CD8-positive, alpha-beta memory T cell (primary cell): ENCODE measurements around the gene ANKRD39. TPM values are rescaled to one million over a fixed set of nuclear protein-coding genes. Genes with fewer than 3 reads are reported as not detected.

Experiments
- CTCF ChIA-PET: fragments of 350-600 bp; sonication (Branson Sonifier 250); formaldehyde crosslinking; loops from one replicate; lab custom pipeline; 2021; ENCODE audit warnings: antibody characterized with exemption; lab: Charles Lee
- POLR2A ChIA-PET: fragments of 350-600 bp; sonication (Branson Sonifier 250); formaldehyde crosslinking; loops from one replicate; lab custom pipeline; 2021; ENCODE audit warnings: antibody characterized with exemption; lab: Charles Lee
- DNase-seq, 5 donors: peaks; one replicate each; pipeline versions ENCODE4 v3.0.0 to v3.0.0-alpha.2; 2020 to 2022; ENCODE audit warnings: mixed read lengths in 1 of 5
- H3K27ac ChIP-seq: one replicate; pipeline ENCODE4 v1.7.0; 2013; ENCODE audit warnings: low read depth, mild to moderate bottlenecking, low read length, moderate library complexity
- H3K27me3 ChIP-seq: 2 replicates; pipeline ENCODE4 v1.7.0; 2013; ENCODE audit warnings: low read length, mild to moderate bottlenecking; ENCODE audit not compliant: insufficient read depth, poor library complexity, severe bottlenecking
- H3K36me3 ChIP-seq: 2 replicates; pipeline ENCODE4 v1.7.0; 2013; ENCODE audit warnings: mild to moderate bottlenecking, low read length, moderate library complexity; ENCODE audit not compliant: insufficient read depth
- H3K4me1 ChIP-seq: 2 replicates; pipeline ENCODE4 v1.7.0; 2013; ENCODE audit warnings: mild to moderate bottlenecking, low read length, moderate library complexity; ENCODE audit not compliant: insufficient read depth
- H3K4me3 ChIP-seq: 2 replicates; pipeline ENCODE4 v1.7.0; 2013; ENCODE audit warnings: mild to moderate bottlenecking, low read length
- H3K9me3 ChIP-seq: 2 replicates; pipeline ENCODE4 v1.7.0; 2013; ENCODE audit warnings: mild to moderate bottlenecking, low read length
- H3K27ac Mint-ChIP-seq, 8 donors: one replicate each; pipeline ENCODE4 v1.8.0; 2020 to 2021; ENCODE audit warnings: mixed read lengths in 8 of 8, mild to moderate bottlenecking in 6 of 8, inconsistent platforms in 3 of 8, moderate library complexity in 3 of 8
- H3K27me3 Mint-ChIP-seq, 2 donors: one replicate each; pipeline ENCODE4 v1.8.0; 2020 to 2021; ENCODE audit warnings: mixed read lengths in 2 of 2, mild to moderate bottlenecking in 1 of 2, moderate library complexity in 1 of 2
- H3K36me3 Mint-ChIP-seq, 3 donors: one replicate each; pipeline ENCODE4 v1.8.0; 2020 to 2021; ENCODE audit warnings: mixed read lengths in 3 of 3, inconsistent platforms in 1 of 3, mild to moderate bottlenecking in 1 of 3
- H3K4me1 Mint-ChIP-seq, 3 donors: one replicate each; pipeline ENCODE4 v1.8.0; 2020 to 2021; ENCODE audit warnings: mixed read lengths in 3 of 3, inconsistent platforms in 1 of 3, mild to moderate bottlenecking in 1 of 3
- H3K4me3 Mint-ChIP-seq, 7 donors: one replicate each; pipeline ENCODE4 v1.8.0; 2020 to 2021; ENCODE audit warnings: mixed read lengths in 7 of 7, mild to moderate bottlenecking in 6 of 7, moderate library complexity in 4 of 7, inconsistent platforms in 2 of 7
- H3K9me3 Mint-ChIP-seq, 5 donors: one replicate each; pipeline ENCODE4 v1.8.0; 2020 to 2022; ENCODE audit warnings: mixed read lengths in 5 of 5, mild to moderate bottlenecking in 3 of 5, moderate library complexity in 2 of 5, inconsistent platforms in 1 of 5
- polyA plus RNA-seq: library from polyadenylated mRNA; unstranded; fragments of 300-500 nt; fragmentation: Illumina TruSeq; gene quantifications from one replicate; pipeline ENCODE4 v1.2.3, GENCODE V29; 2021
- total RNA-seq, 2 experiments: library from RNA; stranded (reverse); gene quantifications; one replicate each; pipeline ENCODE4 v1.2.3, GENCODE V29; 2021

The ANKRD39 gene
- total and polyA plus RNA-seq, 3 experiments from 2014 or later, result 29.6 to 32.2 (median 30.9) TPM

DNA sequence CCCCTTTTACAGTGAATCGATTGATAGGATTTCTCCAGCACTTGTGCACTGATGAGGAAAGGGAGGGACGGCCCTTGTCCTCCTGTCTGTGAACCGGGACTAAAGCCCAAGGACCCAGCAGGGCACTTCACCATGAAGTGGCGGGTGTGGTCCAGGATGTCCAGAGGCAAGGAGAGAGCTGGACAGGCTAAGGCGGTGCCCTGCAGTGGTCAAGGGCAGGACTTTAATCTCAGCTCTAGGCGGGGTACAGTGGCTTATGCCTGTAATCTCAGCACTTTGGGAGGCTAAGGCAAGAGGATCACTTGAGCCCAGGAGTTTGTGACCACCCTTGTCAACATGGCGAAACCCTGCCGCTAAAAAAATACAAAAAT lies 40.3 kb upstream of the ANKRD39 start:
- POLR2A ChIA-PET, result no interaction called here
- no peak for DNase-seq
- Histone ChIP-seq H3K9me3 (no peaks in the 10 kb centered on the region), H3K27me3 (no peaks in the 10 kb centered on the region), H3K27ac (no peak overlapping the region), H3K36me3 (no peaks in the 10 kb centered on the region), H3K4me3 (no peak overlapping the region), H3K4me1 (peaks cover 21% of the 10 kb centered on the region)
- Mint-ChIP-seq H3K9me3 (no peaks in the 10 kb centered on the region), H3K27me3 (no peaks in the 10 kb centered on the region), H3K27ac (peak overlapping the region in 2 of 8 donors; percentile 60 to 82), H3K4me3 (no peak overlapping the region), H3K4me1 (peaks cover 32 to 57% (median 32%) of the 10 kb centered on the region in 3 donors), H3K36me3 (no peaks in the 10 kb centered on the region)
- CTCF ChIA-PET, result no interaction called here

DNA sequence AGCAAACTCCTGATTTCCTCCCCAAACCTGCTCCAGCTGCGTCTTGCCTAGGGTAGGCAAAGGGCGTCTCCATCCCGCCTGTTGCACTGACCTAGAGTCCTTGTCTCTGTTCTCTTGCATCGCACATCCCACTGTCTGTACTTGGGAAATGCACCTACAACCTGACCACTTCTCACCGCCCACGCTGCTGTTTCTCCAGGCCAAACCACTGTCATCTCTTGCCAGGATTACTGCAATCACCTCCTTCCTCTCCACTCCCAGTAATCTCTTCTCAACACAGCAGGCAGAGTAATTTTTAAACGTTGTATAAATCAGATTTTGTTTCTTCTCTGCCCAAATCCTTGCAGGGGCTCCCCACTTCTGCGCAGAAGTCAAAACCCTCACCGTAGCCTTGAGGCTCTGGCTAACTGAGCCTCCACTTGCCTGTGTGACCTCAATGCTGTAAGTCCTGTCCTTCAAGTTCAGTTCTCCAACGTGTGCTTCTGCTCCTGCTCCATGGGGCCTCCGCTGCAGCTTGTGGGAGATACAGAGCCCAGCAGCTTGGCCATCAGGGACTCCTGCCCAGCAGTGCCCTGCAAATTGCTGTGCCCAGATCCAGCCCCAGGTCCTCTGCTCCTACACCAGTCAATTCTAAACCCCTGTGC lies 39.8 kb upstream of the ANKRD39 start:
- Histone ChIP-seq H3K27ac (peak overlapping the region; percentile 24), H3K9me3 (no peaks in the 10 kb centered on the region), H3K27me3 (no peaks in the 10 kb centered on the region), H3K36me3 (no peaks in the 10 kb centered on the region), H3K4me3 (no peak overlapping the region), H3K4me1 (peaks cover 26% of the 10 kb centered on the region)
- ChIA-PET POLR2A (no interaction called here), CTCF (no interaction called here)
- H3K4me1 Mint-ChIP-seq, result peaks cover 36 to 62% (median 37%) of the 10 kb centered on the region in 3 donors
- no peaks in the 10 kb centered on the region for H3K9me3 Mint-ChIP-seq
- peak overlapping the region in 1 of 7 donors; percentile 29 for H3K4me3 Mint-ChIP-seq
- H3K27me3 Mint-ChIP-seq, result no peaks in the 10 kb centered on the region
- DNase-seq, result no peak
- peak overlapping the region in 3 of 8 donors; percentile 19 to 82 (median 60) for H3K27ac Mint-ChIP-seq
- no peaks in the 10 kb centered on the region for H3K36me3 Mint-ChIP-seq

DNA sequence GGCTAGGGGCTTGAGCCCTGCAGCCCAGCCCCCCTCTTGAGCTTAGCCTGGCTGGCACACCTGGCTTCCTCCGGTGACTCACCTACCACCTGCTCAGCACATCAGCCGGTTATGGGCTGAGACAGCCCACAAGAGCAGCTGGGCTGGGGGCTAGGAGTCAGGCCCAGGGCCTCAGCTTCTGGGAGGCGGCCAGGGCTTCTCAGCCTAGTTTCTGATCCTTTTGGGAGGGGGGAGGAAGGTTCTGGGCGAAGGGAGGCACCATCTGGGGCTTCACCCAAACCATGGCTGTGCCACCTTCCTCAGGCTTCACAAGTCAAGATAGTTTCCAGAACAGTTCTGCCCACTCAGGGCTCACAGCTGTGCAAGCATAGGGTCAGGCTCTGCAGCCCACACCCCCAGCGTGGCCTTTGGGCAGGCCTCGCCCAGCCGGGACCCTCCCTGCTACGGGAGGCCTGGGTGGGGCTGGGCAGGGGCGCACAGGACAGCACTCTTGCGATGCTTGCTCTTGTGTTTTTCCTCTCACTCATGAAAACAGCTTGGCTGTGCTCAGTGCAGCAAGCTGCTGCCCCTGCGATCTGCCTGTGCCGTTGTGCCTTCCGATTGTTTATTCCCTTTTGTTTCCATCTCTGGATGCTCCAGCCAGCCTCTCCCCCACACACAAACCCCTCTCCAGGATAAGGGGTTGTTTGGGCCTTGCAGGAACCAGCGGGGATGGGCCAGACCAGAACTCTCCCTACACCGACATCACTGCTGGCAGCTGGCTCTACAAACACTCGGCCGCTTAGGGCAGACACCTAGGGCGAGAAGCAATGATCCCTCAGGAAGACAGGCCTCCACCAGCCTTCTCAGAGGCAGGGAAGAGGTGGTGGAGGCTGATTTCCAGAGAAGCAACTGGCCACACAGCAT lies 38.2 kb upstream of the ANKRD39 start:
- H3K4me3 ChIP-seq, result no peak overlapping the region
- no peaks in the 10 kb centered on the region for H3K36me3 ChIP-seq
- peak overlapping the region; percentile 74 for H3K27ac ChIP-seq
- Mint-ChIP-seq H3K4me1 (peaks cover 48 to 75% (median 52%) of the 10 kb centered on the region in 3 donors), H3K27me3 (no peaks in the 10 kb centered on the region), H3K4me3 (peak overlapping the region in 3 of 7 donors; percentile 2 to 44 (median 30)), H3K27ac (peak overlapping the region in 6 of 8 donors; percentile 30 to 79 (median 68)), H3K9me3 (no peaks in the 10 kb centered on the region), H3K36me3 (no peaks in the 10 kb centered on the region)
- peaks cover 42% of the 10 kb centered on the region for H3K4me1 ChIP-seq
- no peaks in the 10 kb centered on the region for H3K9me3 ChIP-seq
- POLR2A ChIA-PET, result interaction anchor here (1.1 kb wide), 1 partner anchor 54 kb away, joined by 3 read pairs; no protein-coding TSS in a partner anchor
- H3K27me3 ChIP-seq, result no peaks in the 10 kb centered on the region
- DNase-seq, result no peak
- CTCF ChIA-PET, result interaction anchor here (1.0 to 1.4 kb wide), 2 partner anchors 38 to 55 kb away, joined by 4 read pairs; partner anchors contain the start of gene ANKRD39

DNA sequence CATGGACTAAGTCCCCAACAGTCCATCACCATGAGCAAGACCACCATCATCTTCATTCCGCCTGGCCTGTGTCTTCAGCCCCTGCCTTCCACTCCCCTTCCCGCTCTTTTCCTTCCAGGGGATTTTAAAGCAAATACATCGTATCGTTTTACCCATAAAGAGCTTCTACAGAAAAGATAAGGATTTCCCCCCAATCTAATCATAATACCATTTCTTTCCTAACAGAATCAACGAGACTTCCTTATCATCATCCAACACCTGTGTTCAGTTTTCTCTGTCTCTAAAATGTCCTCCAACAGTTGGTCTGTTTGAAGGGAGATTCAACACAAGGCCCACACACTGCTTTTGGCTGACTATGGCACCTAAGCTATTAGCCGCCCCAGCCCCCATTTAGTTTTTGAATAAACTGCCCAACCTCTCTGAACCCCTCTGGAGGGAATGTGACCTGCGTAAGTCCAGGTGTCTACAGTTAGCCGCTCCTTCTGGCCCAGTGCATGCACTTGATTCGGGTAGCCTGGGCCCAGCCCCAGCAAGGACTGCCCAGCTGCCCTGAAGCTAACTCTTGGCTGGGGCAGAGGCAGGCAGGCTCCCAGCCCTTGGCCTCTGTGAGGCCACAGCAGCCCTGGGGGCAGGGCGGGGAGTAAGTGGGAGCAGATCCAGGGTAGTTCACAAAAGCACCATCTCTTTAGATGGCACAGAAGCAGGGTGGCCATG lies 37.4 kb upstream of the ANKRD39 start:
- Histone ChIP-seq H3K27me3 (no peaks in the 10 kb centered on the region), H3K36me3 (no peaks in the 10 kb centered on the region), H3K27ac (peak overlapping the region; percentile 74), H3K9me3 (no peaks in the 10 kb centered on the region), H3K4me1 (peaks cover 49% of the 10 kb centered on the region), H3K4me3 (no peak overlapping the region)
- POLR2A ChIA-PET, result no interaction called here
- Mint-ChIP-seq H3K27me3 (no peaks in the 10 kb centered on the region), H3K9me3 (no peaks in the 10 kb centered on the region), H3K4me3 (peak overlapping the region in 1 of 7 donors; percentile 47), H3K27ac (peak overlapping the region in 6 of 8 donors; percentile 7 to 63 (median 50)), H3K4me1 (peaks cover 56 to 80% (median 60%) of the 10 kb centered on the region in 3 donors), H3K36me3 (no peaks in the 10 kb centered on the region)
- no peak for DNase-seq
- CTCF ChIA-PET, result interaction anchor here (1.0 to 1.4 kb wide), 2 partner anchors 37 to 56 kb away, joined by 4 read pairs; partner anchors contain the start of gene ANKRD39

DNA sequence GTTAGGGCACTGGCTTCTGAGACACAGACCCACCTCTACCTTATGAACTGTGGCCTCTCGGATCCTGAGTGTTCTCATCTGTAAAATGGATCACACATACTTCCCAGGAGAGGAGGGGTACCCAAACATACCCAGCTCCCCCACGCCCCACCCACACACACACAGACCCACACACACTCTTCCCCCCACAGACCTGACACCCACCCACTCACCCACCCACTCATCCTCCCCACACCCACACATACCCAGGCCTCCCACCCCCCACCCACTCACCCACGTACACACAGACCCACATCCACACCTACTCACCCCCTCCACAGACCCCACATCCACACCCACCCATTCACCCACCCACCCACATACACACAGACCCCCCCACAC lies 36.3 kb upstream of the ANKRD39 start:
- Mint-ChIP-seq H3K27me3 (no peaks in the 10 kb centered on the region), H3K9me3 (no peaks in the 10 kb centered on the region), H3K4me3 (no peak overlapping the region), H3K36me3 (no peaks in the 10 kb centered on the region), H3K4me1 (peaks cover 57 to 75% (median 61%) of the 10 kb centered on the region in 3 donors), H3K27ac (no peak overlapping the region)
- Histone ChIP-seq H3K9me3 (no peaks in the 10 kb centered on the region), H3K4me1 (peaks cover 49% of the 10 kb centered on the region), H3K27ac (peak overlapping the region; percentile 70), H3K4me3 (no peak overlapping the region), H3K36me3 (no peaks in the 10 kb centered on the region), H3K27me3 (no peaks in the 10 kb centered on the region)
- POLR2A ChIA-PET, result no interaction called here
- CTCF ChIA-PET, result no interaction called here
- DNase-seq, result no peak

- no peaks in the 10 kb centered on the region for H3K9me3 ChIP-seq
- no peaks in the 10 kb centered on the region for H3K36me3 ChIP-seq
- Mint-ChIP-seq H3K4me3 (no peak overlapping the region), H3K27ac (peak overlapping the region in 1 of 8 donors; percentile 24), H3K36me3 (no peaks in the 10 kb centered on the region), H3K9me3 (no peaks in the 10 kb centered on the region), H3K27me3 (no peaks in the 10 kb centered on the region), H3K4me1 (peaks cover 54 to 70% (median 61%) of the 10 kb centered on the region in 3 donors)
- CTCF ChIA-PET, result no interaction called here
- POLR2A ChIA-PET, result no interaction called here
- H3K27ac ChIP-seq, result peak overlapping the region; percentile 70
- no peaks in the 10 kb centered on the region for H3K27me3 ChIP-seq
- no peak for DNase-seq
- peaks cover 54% of the 10 kb centered on the region for H3K4me1 ChIP-seq
- no peak overlapping the region for H3K4me3 ChIP-seq
Measured at GRCh38 chr2:96893289-96894150, 35.7 kb upstream of the ANKRD39 start.
